SK-N-SH (cell line): ENCODE measurements around the gene MYOM3. TPM values are rescaled to one million over a fixed set of nuclear protein-coding genes. Genes with fewer than 3 reads are reported as not detected.

Experiments
- CTCF ChIA-PET: fragments of 300-600, 350-600 bp; formaldehyde crosslinking; extraction: SDS; loops from one replicate; lab custom pipeline; 2021; lab: Yijun Ruan, JAX
- POLR2A ChIA-PET: fragments of 350-600 bp; sonication (Branson Sonifier 250); formaldehyde crosslinking; extraction: SDS; loops from one replicate; lab custom pipeline; 2020; ENCODE audit warnings: antibody characterized with exemption, inconsistent platforms; lab: Yijun Ruan, JAX
- DNase-seq: peaks from one replicate; pipeline ENCODE4 v3.0.0; 2012
- H2AFZ ChIP-seq: fragments of 200-600 bp; sonication (generic); 2 replicates; pipeline ENCODE4 v1.8.1; 2016; ENCODE audit warnings: antibody characterized with exemption, mild to moderate bottlenecking, low read depth
- H3F3A ChIP-seq: fragments of 200-600 bp; sonication (generic); replicated peaks from 2 replicates; pipeline ENCODE3; 2016; ENCODE audit warnings: antibody characterized with exemption, mild to moderate bottlenecking; ENCODE audit not compliant: insufficient read depth
- H3K27ac ChIP-seq, 2 experiments: fragments of 200-500 bp in 1 of 2; fragments of 200-600 bp in 1 of 2; sonication (Bioruptor generic) in 1 of 2; sonication (generic), shearing (Covaris generic) in 1 of 2; 2 replicates each; pipeline versions ENCODE4 v1.5.1 to v1.6.1; 2014 to 2016; ENCODE audit warnings: low read depth in 2 of 2, inconsistent platforms in 1 of 2, low read length in 1 of 2, mild to moderate bottlenecking in 1 of 2, mixed read lengths in 1 of 2
- H3K27me3 ChIP-seq: fragments of 200-600 bp; sonication (generic), shearing (Covaris generic); 2 replicates; pipeline ENCODE4 v1.6.1; 2016; ENCODE audit warnings: mixed run types; ENCODE audit not compliant: insufficient read depth
- H3K36me3 ChIP-seq, 2 experiments: fragments of 200-500 bp in 1 of 2; fragments of 200-600 bp in 1 of 2; sonication (Bioruptor generic) in 1 of 2; sonication (generic) in 1 of 2; replicated peaks in 1 of 2; 2 replicates each; pipeline versions ENCODE3 to v1.5.1; 2014 to 2016; ENCODE audit warnings: low read length in 1 of 2, mild to moderate bottlenecking in 1 of 2; ENCODE audit not compliant: insufficient read depth in 2 of 2, control insufficient read depth in 1 of 2
- H3K4me1 ChIP-seq, 2 experiments: fragments of 200-500 bp in 1 of 2; fragments of 200-600 bp in 1 of 2; sonication (Bioruptor generic) in 1 of 2; sonication (generic), shearing (Covaris generic) in 1 of 2; 2 replicates each; pipeline versions ENCODE4 v1.5.1 to v1.6.1; 2014 to 2016; ENCODE audit warnings: low read depth in 1 of 2, low read length in 1 of 2, mixed run types in 1 of 2; ENCODE audit not compliant: insufficient read depth in 2 of 2, control insufficient read depth in 1 of 2
- H3K4me2 ChIP-seq: fragments of 200-600 bp; sonication (generic), shearing (Covaris generic); 2 replicates; pipeline ENCODE4 v1.6.1; 2017; ENCODE audit warnings: mixed run types
- H3K4me3 ChIP-seq, 2 experiments: fragments of 200-500 bp in 1 of 2; fragments of 200-600 bp in 1 of 2; sonication (Bioruptor generic) in 1 of 2; sonication (generic), shearing (Covaris generic) in 1 of 2; 2 replicates each; pipeline versions ENCODE4 v1.5.1 to v1.8.1; 2014 to 2016; ENCODE audit warnings: low read depth in 2 of 2, inconsistent platforms in 1 of 2, low read length in 1 of 2, mild to moderate bottlenecking in 1 of 2, mixed read lengths in 1 of 2, moderate library complexity in 1 of 2
- H3K79me2 ChIP-seq: fragments of 200-600 bp; sonication (generic); 2 replicates; pipeline ENCODE4 v1.8.1; 2017; ENCODE audit warnings: mild to moderate bottlenecking; ENCODE audit not compliant: insufficient read depth
- H3K9ac ChIP-seq: fragments of 200-600 bp; sonication (generic); 2 replicates; pipeline ENCODE4 v1.6.1; 2017; ENCODE audit warnings: mixed run types
- H3K9me2 ChIP-seq: fragments of 200-600 bp; sonication (generic); 2 replicates; pipeline ENCODE4 v1.6.1; 2017; ENCODE audit warnings: mixed run types
- H3K9me3 ChIP-seq: fragments of 200-600 bp; sonication (generic); 2 replicates; pipeline ENCODE4 v1.6.1; 2017; ENCODE audit warnings: mixed run types, mild to moderate bottlenecking, moderate library complexity
- H4K20me1 ChIP-seq: fragments of 200-600 bp; sonication (generic); 2 replicates; pipeline ENCODE4 v1.6.1; 2017; ENCODE audit warnings: mild to moderate bottlenecking, mixed run types; ENCODE audit not compliant: insufficient read depth
- ELF1 ChIP-seq: IDR thresholded peaks from 2 replicates; pipeline ENCODE4 v1.4.0; 2012
- EP300 ChIP-seq, 2 experiments: IDR thresholded peaks; 2 replicates each; pipeline versions ENCODE4 v1.4.0 to v1.6.1; 2012; ENCODE audit warnings: borderline replicate concordance in 1 of 2, low read depth in 1 of 2, low read length in 1 of 2
- EZH2phosphoT487 ChIP-seq: fragments of 200-600 bp; sonication (generic); IDR thresholded peaks from 2 replicates; pipeline ENCODE4 v1.6.1; 2017; ENCODE audit warnings: low read depth, mixed run types, mild to moderate bottlenecking, antibody characterized with exemption, moderate library complexity, borderline replicate concordance
- FOXM1 ChIP-seq: IDR thresholded peaks from 2 replicates; pipeline ENCODE4 v1.4.0; 2012; ENCODE audit warnings: low read depth, mild to moderate bottlenecking
- GABPA ChIP-seq: IDR thresholded peaks from 2 replicates; pipeline ENCODE4 v1.4.0; 2012; ENCODE audit warnings: low read depth, mild to moderate bottlenecking
- GATA2 ChIP-seq: sonication (generic); formaldehyde crosslinking; IDR thresholded peaks from 2 replicates; pipeline ENCODE4 v1.5.0; 2020; ENCODE audit warnings: mild to moderate bottlenecking, missing genetic modification reagents
- MEF2A ChIP-seq: IDR thresholded peaks from 2 replicates; pipeline ENCODE4 v1.4.0; 2012; ENCODE audit warnings: low read depth, borderline replicate concordance
- POLR2AphosphoS5 ChIP-seq: IDR thresholded peaks from 2 replicates; pipeline ENCODE4 v1.6.1; 2012; ENCODE audit warnings: low read depth, low read length
- RCOR1 ChIP-seq: fragments of 150-350 bp; IDR thresholded peaks from 2 replicates; pipeline ENCODE4 v1.6.1; 2017; ENCODE audit warnings: antibody characterized with exemption, low read length
- WGBS: methylation state at CpG from one replicate; pipeline ENCODE4 v1.1.6; 2017; ENCODE audit warnings: low lambda C conversion rate; 5-methylcytosine and 5-hydroxymethylcytosine counted together
- polyA plus RNA-seq, 3 experiments: library from polyadenylated mRNA; depleted of rRNA; stranded (reverse); fragments of >200 nt; gene quantifications; 2 replicates each; pipeline ENCODE4 v1.2.3, GENCODE V29; 2012
- TF ChIP-seq, protein P1 (sequence below): fragments of 200-600 bp; sonication (generic); IDR thresholded peaks from 2 replicates; pipeline ENCODE4 v1.6.1; 2017; ENCODE audit warnings: antibody characterized with exemption, mild to moderate bottlenecking, moderate library complexity
- TF ChIP-seq, protein P2 (sequence below): IDR thresholded peaks from 2 replicates; pipeline ENCODE4 v1.6.1; 2012; ENCODE audit warnings: mild to moderate bottlenecking, low read depth, low read length, moderate library complexity
- TF ChIP-seq, protein P3 (sequence below): fragments of 150-350 bp; IDR thresholded peaks from 2 replicates; pipeline ENCODE4 v1.6.1; 2017; ENCODE audit warnings: antibody characterized with exemption, low read length, low read depth, borderline replicate concordance
- TF ChIP-seq, protein P4 (sequence below): IDR thresholded peaks from 2 replicates; pipeline ENCODE4 v1.4.0; 2012; ENCODE audit warnings: low read depth

Gene MYOM3
- polyA plus RNA-seq, 1 of the 3 experiments (the other 2 are of a cell fraction) = 0.02 TPM

DNA sequence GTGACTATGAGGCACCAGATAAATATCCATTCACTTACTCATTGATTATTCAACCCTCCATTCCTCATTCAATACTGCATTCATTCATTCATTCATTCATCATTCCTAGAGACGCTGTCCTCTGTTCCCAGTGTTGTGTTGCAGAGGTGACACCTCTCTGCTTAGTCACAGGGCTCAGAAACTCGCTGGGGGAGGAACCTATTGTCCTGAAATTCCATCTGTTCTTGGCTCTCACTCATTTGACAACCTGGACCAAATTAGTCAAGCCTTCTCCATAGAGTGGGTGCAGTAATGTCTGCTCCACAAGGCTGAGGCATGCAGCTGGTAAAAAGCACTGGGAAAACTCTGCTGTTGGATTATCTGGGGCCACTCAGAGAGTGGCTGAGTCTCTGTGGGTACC is 49.7 kb downstream of the MYOM3 start:
- ChIA-PET POLR2A (no interaction called here), CTCF (interaction anchor here (1.4 to 3.5 kb wide), 3 partner anchors 9 to 329 kb away, joined by 4 to 28 read pairs (median 8); no protein-coding TSS in a partner anchor)
- Histone ChIP-seq H3K27me3 (no peaks in the 10 kb centered on the region), H3K9me2 (no peaks in the 10 kb centered on the region), H3K9me3 (0 out of 2 replicates have a peak, but pooled peaks cover 4% of the 10 kb centered on the region), H3K4me3 (no peak overlapping the region), H3K9ac (no peak overlapping the region), H4K20me1 (no peaks in the 10 kb centered on the region), H3K27ac (no peak overlapping the region), H3F3A (no peaks in the 10 kb centered on the region), H2AFZ (no peak overlapping the region), H3K36me3 (no peaks in the 10 kb centered on the region), H3K79me2 (no peaks in the 10 kb centered on the region), H3K4me1 (no peaks in the 10 kb centered on the region), H3K4me2 (no peak overlapping the region)
- TF ChIP-seq, protein P1, sequence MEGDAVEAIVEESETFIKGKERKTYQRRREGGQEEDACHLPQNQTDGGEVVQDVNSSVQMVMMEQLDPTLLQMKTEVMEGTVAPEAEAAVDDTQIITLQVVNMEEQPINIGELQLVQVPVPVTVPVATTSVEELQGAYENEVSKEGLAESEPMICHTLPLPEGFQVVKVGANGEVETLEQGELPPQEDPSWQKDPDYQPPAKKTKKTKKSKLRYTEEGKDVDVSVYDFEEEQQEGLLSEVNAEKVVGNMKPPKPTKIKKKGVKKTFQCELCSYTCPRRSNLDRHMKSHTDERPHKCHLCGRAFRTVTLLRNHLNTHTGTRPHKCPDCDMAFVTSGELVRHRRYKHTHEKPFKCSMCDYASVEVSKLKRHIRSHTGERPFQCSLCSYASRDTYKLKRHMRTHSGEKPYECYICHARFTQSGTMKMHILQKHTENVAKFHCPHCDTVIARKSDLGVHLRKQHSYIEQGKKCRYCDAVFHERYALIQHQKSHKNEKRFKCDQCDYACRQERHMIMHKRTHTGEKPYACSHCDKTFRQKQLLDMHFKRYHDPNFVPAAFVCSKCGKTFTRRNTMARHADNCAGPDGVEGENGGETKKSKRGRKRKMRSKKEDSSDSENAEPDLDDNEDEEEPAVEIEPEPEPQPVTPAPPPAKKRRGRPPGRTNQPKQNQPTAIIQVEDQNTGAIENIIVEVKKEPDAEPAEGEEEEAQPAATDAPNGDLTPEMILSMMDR = no peak
- no peak for TF ChIP-seq RCOR1
- no peak for TF ChIP-seq FOXM1
- TF ChIP-seq, protein P2, sequence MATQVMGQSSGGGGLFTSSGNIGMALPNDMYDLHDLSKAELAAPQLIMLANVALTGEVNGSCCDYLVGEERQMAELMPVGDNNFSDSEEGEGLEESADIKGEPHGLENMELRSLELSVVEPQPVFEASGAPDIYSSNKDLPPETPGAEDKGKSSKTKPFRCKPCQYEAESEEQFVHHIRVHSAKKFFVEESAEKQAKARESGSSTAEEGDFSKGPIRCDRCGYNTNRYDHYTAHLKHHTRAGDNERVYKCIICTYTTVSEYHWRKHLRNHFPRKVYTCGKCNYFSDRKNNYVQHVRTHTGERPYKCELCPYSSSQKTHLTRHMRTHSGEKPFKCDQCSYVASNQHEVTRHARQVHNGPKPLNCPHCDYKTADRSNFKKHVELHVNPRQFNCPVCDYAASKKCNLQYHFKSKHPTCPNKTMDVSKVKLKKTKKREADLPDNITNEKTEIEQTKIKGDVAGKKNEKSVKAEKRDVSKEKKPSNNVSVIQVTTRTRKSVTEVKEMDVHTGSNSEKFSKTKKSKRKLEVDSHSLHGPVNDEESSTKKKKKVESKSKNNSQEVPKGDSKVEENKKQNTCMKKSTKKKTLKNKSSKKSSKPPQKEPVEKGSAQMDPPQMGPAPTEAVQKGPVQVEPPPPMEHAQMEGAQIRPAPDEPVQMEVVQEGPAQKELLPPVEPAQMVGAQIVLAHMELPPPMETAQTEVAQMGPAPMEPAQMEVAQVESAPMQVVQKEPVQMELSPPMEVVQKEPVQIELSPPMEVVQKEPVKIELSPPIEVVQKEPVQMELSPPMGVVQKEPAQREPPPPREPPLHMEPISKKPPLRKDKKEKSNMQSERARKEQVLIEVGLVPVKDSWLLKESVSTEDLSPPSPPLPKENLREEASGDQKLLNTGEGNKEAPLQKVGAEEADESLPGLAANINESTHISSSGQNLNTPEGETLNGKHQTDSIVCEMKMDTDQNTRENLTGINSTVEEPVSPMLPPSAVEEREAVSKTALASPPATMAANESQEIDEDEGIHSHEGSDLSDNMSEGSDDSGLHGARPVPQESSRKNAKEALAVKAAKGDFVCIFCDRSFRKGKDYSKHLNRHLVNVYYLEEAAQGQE = no peak
- 38% methylated on average over 2 of the region's 2 CpGs for WGBS
- no peak for DNase-seq

DNA sequence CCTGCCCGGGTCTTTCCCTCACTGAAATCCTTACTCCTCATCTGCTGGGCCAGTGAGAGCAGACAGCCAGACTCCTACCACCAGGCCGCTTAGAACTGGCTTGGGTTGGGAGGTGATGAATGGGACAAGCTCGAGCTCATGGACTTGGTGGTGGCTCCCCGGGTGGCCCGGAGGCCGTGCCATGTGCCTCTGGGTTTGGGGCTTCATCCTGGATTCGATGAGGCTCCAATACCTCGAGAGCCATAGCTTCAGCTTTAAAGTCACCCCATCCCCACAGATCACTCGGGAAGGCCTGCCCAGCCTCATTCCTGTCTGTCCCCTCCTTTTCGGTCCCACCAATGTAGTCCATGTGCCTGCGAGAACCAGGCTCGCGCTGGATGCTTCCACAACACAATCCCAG is 51.5 kb downstream of the MYOM3 start:
- ChIA-PET CTCF (interaction anchor here (0.8 to 3.5 kb wide), 3 partner anchors 11 to 136 kb away, joined by 3 to 28 read pairs (median 3); no protein-coding TSS in a partner anchor), POLR2A (interaction anchor here (0.6 kb wide), 1 partner anchor 16 kb away, joined by 3 read pairs; no protein-coding TSS in a partner anchor)
- 69% methylated on average over 9 of the region's 13 CpGs for WGBS
- TF ChIP-seq EZH2phosphoT487 = no peak
- no peak for TF ChIP-seq POLR2AphosphoS5
- TF ChIP-seq EP300 (IDR thresholded peaks at IDR 0.05; ENCODE audit: borderline replicate concordance in 1 of 2, low read depth in 1 of 2, low read length in 1 of 2) = no peak
- TF ChIP-seq, protein P1 = no peak
- TF ChIP-seq, protein P2 = no peak
- no peak for TF ChIP-seq GATA2 (CRISPR knock-in tag)
- TF ChIP-seq GABPA = no peak
- TF ChIP-seq ELF1 = no peak
- TF ChIP-seq MEF2A = no peak
- TF ChIP-seq, protein P3, sequence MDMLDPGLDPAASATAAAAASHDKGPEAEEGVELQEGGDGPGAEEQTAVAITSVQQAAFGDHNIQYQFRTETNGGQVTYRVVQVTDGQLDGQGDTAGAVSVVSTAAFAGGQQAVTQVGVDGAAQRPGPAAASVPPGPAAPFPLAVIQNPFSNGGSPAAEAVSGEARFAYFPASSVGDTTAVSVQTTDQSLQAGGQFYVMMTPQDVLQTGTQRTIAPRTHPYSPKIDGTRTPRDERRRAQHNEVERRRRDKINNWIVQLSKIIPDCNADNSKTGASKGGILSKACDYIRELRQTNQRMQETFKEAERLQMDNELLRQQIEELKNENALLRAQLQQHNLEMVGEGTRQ = no peak
- TF ChIP-seq, protein P4, sequence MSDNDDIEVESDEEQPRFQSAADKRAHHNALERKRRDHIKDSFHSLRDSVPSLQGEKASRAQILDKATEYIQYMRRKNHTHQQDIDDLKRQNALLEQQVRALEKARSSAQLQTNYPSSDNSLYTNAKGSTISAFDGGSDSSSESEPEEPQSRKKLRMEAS = no peak

More for the DNA sequence above, 51.5 kb downstream of the MYOM3 start:
- Histone ChIP-seq H3K36me3 (no peaks in the 10 kb centered on the region), H3K4me3 (no peak overlapping the region), H3K27me3 (no peaks in the 10 kb centered on the region), H4K20me1 (no peaks in the 10 kb centered on the region), H3K27ac (no peak overlapping the region), H3K4me2 (no peak overlapping the region), H3K79me2 (no peaks in the 10 kb centered on the region), H3K4me1 (no peaks in the 10 kb centered on the region), H3F3A (no peaks in the 10 kb centered on the region), H2AFZ (no peak overlapping the region), H3K9me2 (no peaks in the 10 kb centered on the region), H3K9ac (no peak overlapping the region), H3K9me3 (0 out of 2 replicates have a peak, but pooled peaks cover 4% of the 10 kb centered on the region)
- no peak for DNase-seq
